ENCODE data around the gene NHERF1. TPM values are rescaled to one million over a fixed set of nuclear protein-coding genes. Genes with fewer than 3 reads are reported as not detected.

The NHERF1 gene
- total RNA-seq, 3 donors from 2014 or later = 15.8 to 82.8 (median 36.4) TPM

GRCh38 chr17:74711058-74711824, 37.2 kb upstream of the NHERF1 start:
- H3K4me3 ChIP-seq = no peak overlapping the region
- no peaks in the 10 kb centered on the region for H3K4me1 ChIP-seq
- peaks cover 0 to 15% of the 10 kb centered on the region in 2 donors for H3K27me3 ChIP-seq
- no peaks in the 10 kb centered on the region for H3K9me3 ChIP-seq
- TF ChIP-seq POLR2A (IDR thresholded peaks at IDR 0.05) (no peak), POLR2AphosphoS5 (IDR thresholded peaks at IDR 0.05) (no peak), CTCF (IDR thresholded peaks at IDR 0.05) (no peak)
- H3K36me3 ChIP-seq = no peaks in the 10 kb centered on the region
- no peak for DNase-seq (ENCODE audit: low spot score in 2 of 2)
- intact Hi-C loops (cut with DNase I; ENCODE audit: low total_unique reads) = no loop called here
- H3K27ac ChIP-seq = no peak overlapping the region

GRCh38 chr17:74712301-74712700, 36.1 kb upstream of the NHERF1 start:
- intact Hi-C loops (cut with DNase I; ENCODE audit: low total_unique reads) = no loop called here
- H3K4me1 ChIP-seq = no peaks in the 10 kb centered on the region
- TF ChIP-seq POLR2A (IDR thresholded peaks at IDR 0.05) (no peak), CTCF (IDR thresholded peaks at IDR 0.05) (no peak)
- H3K9me3 ChIP-seq = no peaks in the 10 kb centered on the region
- no peak overlapping the region for H3K4me3 ChIP-seq
- no peaks in the 10 kb centered on the region for H3K36me3 ChIP-seq
- peaks cover 0 to 15% of the 10 kb centered on the region in 2 donors for H3K27me3 ChIP-seq
- DNase-seq (ENCODE audit: low spot score in 2 of 2) = no peak
- no peak overlapping the region for H3K27ac ChIP-seq

GRCh38 chr17:74712756-74713155, 35.7 kb upstream of the NHERF1 start, which contains the start of gene CD300LF:
Gene CD300LF (minus strand): TSS chr17:74712923. CDS start chr17:74712866, 57 bp downstream.
- TF ChIP-seq CTCF (IDR thresholded peaks at IDR 0.05) (no peak), POLR2A (IDR thresholded peaks at IDR 0.05) (no peak)

GRCh38 chr17:74713171-74713755, 35.2 kb upstream of the NHERF1 start:
- no peaks in the 10 kb centered on the region for H3K9me3 ChIP-seq
- DNase-seq (ENCODE audit: low spot score in 2 of 2) = no peak
- H3K4me3 ChIP-seq = no peak overlapping the region
- no peaks in the 10 kb centered on the region for H3K36me3 ChIP-seq
- no peak for TF ChIP-seq POLR2AphosphoS5 (IDR thresholded peaks at IDR 0.05)
- no peak for TF ChIP-seq CTCF (IDR thresholded peaks at IDR 0.05)
- no peak for TF ChIP-seq POLR2A (IDR thresholded peaks at IDR 0.05)
- no peaks in the 10 kb centered on the region for H3K4me1 ChIP-seq
- intact Hi-C loops (cut with DNase I; ENCODE audit: low total_unique reads) = no loop called here
- H3K27me3 ChIP-seq = peaks cover 0 to 15% of the 10 kb centered on the region in 2 donors
- H3K27ac ChIP-seq = no peak overlapping the region

More at GRCh38 chr17:74712756-74713155, 35.7 kb upstream of the NHERF1 start, which contains the start of gene CD300LF:
- intact Hi-C loops (cut with DNase I; ENCODE audit: low total_unique reads) = no loop called here
- H3K27me3 ChIP-seq = peaks cover 0 to 15% of the 10 kb centered on the region in 2 donors
- no peak within 1 kb of the TSS for H3K27ac ChIP-seq
- H3K4me3 ChIP-seq = no peak within 1 kb of the TSS
- H3K9me3 ChIP-seq = no peaks in the 10 kb centered on the region
- H3K4me1 ChIP-seq = no peaks in the 10 kb centered on the region
- DNase-seq (ENCODE audit: low spot score in 2 of 2) = no peak
- no peaks in the 10 kb centered on the region for H3K36me3 ChIP-seq

GRCh38 chr17:74715144-74715543, 33.3 kb upstream of the NHERF1 start:
- Histone ChIP-seq H3K4me1 (no peaks in the 10 kb centered on the region), H3K36me3 (no peaks in the 10 kb centered on the region), H3K27ac (no peak overlapping the region), H3K9me3 (no peaks in the 10 kb centered on the region), H3K4me3 (no peak overlapping the region), H3K27me3 (peaks cover 0 to 15% of the 10 kb centered on the region in 2 donors)
- intact Hi-C loops (cut with DNase I; ENCODE audit: low total_unique reads) = no loop called here
- no peak for DNase-seq (ENCODE audit: low spot score in 2 of 2)
- no peak for TF ChIP-seq CTCF (IDR thresholded peaks at IDR 0.05)
- TF ChIP-seq POLR2AphosphoS5 (IDR thresholded peaks at IDR 0.05) = no peak
- no peak for TF ChIP-seq POLR2A (IDR thresholded peaks at IDR 0.05)

Data from breast epithelium (tissue), 4 donors.